ENCODE results near the gene CASK.
A peak's percentile ranks its signal among the peaks of the same experiment; 100 is the strongest.
"Not testable (repeated sequence)": the region's sequence is repeated elsewhere in the genome, so short reads cannot be mapped to it uniquely, and the experiment has no call there.

Gene CASK

DNA sequence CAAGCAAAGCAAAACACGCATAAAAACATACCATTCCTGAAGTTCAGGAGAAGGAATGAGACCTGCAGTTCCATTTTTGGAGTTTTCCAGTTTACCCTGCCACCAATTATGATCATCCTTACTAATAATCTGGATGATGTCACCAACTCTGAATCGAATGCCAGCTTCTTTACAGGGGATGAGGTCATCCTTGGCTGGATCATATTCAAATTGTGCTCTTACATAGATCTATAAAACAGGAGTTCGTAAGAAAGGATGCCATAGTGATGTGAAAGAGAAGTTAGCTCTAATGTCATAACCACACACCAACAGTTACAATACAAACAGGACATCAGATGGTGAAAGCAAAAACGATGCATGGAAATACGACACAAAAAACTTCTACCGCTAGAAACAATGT, 369.7 kb downstream of the CASK start:
- no peak for DNase-seq

DNA sequence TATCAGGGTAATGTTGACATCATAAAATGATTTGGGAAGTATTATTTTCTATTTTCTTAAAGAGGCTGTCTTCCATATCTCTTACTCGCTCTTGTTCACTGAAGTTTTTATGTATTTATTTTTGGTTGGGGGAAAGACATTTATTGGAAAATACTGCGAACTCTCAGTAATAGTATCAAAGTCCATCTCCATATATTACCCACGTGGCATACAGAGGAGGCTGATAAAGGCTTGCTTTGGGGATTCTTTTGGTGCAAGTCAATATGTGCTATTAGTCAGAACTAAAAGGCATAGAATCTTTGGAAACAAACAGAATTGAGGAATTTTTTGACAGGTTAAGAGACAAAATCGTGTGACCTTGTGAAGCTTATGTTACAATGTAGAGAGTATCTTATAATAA, 374.9 kb downstream of the CASK start:
- no peak for DNase-seq

DNA sequence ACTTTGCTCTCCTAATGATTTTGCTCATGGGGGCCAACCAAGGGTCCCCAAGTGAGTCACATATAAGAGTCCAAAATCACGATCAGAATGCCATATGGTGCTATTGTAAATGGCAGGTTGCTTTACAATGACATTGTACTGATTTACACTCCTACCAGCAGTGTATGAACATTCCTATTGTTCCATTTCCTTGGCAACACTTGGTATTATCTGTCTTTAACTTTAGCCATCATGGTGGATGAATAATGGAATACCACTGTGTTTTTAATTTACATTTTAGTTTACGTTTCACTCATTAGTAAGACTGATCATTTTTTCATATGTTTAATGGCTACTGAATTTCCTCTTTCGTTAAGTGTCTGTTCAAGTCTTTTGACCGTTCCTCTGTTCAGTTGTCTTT, 379.7 kb downstream of the CASK start:
- no peak for DNase-seq

DNA sequence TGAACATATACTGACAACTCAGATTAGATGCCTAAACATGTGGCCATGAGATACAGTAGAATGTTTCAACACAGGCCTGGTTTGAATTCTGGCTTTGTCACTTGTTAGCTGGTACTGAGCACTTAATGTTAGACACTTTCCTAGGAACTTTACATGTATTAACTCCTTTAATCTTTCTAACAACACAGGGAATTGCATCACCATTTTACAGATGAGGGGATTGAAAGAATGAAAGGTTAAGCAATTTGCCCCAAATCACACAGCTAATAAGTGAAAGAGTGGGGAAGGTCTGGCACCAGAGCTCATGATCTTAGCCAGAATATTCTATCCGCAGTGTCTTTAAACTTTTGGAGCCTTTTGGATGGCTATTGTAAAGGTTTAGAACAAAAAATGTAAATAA, 380.3 kb downstream of the CASK start:
- no peak for DNase-seq

DNA sequence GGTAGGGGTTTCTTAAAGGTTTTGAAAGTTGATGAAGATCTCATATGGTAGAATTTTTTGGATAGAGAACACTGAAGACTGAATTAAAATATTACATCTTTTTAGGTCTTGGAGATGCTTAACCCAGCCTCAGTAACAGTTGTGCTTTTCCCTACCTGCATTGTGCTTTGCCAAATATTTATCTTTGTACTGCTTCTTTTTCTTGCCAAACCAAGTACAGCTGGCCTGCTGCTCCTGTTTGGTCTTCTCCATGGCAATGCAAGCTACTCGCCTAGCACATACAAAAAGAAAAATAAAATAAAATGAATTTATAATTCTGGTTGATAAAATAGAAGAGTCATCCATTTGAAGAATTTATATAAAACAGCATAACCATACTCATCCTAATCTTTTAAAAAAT, 380.8 kb downstream of the CASK start:
- DNase-seq, result no peak

DNA sequence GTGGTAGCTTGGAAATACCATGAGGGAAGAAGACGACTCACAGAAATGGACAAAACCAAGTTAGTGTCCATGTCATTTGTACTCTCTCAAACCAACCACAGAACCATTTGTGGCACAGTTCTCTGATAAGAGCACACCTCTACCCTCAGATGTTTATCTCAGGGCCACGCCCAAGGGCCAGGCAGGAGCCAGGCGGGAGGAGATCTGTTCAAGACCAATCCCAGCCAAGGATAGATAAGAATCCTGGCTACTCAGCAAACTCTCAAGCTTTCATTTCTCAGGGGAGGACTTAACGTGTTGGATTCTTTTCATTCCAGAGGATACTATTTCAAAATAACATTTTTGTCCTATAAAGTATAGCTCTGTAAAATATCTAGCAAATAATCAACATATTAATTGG, 381.2 kb downstream of the CASK start:
- no peak for DNase-seq

DNA sequence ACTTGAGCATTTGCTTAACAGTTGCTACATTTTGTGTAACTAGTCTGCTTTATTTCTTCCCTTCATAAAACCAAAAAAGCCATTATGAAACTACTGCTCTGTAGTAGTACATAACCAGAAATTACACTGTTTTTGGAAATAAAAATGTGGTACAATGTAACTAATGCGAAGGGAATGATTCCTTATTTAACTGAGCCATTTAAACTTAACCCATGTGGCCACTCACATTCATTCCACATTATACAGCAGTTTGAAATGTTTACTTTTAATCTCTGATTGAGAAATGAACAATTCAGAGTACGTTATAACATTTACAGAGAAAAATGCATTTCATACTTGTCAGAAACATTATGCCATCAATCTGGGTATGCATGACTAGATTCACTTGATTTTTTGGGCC, 382.0 kb downstream of the CASK start:
- DNase-seq, result no peak

DNA sequence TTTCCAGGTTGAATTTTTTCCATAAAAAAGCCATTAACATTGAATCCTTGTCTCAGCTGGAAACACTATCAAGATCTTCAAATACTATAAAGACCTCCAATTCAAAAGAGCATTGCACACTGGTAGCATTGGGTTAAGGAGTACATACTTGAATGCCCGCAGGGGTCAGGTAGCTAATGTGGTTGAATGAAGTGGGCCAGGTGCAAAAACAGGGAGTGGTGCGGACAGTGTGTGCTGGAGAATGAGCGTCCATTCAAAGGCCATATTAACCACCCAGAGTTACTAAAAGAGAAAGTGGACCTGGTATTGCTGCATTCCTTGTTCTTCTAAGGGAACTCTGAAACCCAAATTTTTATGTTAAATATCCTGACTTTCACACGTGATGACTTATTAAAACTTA, 384.6 kb downstream of the CASK start:
- no peak for DNase-seq

DNA sequence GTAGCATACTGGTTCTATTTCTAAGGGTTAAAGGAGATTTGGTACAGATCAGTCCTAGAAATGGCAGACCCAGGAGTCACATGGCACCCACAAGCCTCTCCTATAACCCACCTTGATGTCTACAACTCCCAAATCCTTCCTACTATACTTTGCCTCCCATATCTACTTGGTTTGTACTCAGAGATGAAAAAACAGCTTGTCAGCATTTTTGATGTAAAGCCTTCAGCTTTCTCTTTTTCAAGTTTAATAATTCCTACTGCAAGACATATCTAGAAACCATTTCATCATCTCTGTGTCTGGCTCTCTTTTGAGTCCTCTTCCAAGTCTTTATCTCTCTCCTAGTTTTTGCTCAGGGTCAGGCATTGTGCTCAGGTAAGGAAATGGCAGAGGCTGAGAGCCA, 393.3 kb downstream of the CASK start:
- no peak for DNase-seq

DNA sequence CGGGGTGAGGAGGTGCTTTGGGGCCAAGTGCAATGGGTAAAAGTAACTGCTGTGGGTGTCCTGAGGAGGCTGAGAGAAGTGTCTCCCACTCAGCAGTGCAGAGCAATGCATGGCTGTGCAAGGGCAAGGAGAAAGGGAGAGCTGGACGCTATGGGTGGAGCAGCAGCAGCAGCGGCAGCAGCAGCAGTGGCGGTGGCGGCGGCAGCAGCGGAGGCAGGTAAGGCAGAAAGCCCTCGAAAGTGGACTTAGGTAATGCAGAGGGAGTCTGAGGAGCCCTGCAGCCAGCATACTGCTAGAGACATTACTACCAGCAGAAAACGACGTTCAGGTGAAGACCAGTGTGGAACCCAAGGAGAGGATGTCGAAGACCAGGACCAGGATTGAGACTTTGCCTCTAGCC, 394.1 kb downstream of the CASK start:
- DNase-seq, result no peak

DNA sequence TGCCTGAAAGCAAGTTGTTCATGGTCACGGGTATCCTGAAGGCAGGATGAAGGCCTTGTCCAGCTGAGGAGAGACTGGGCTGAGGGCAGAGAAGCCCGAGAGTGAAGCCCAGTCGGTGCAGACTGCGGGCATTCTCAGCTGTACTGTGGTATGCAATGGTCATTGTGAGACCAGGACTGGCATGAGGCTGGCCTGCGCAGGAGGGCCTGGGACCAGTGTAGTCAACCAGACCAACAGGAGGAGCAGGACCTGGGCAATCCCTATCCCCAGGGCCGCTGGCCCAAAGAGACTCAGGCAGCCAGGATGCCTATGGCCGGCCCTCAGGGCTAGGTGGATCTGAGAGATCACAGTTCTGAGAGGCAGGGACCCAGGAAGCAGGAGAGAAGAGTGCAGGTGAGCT, 394.6 kb downstream of the CASK start:
- DNase-seq, result no peak

DNA sequence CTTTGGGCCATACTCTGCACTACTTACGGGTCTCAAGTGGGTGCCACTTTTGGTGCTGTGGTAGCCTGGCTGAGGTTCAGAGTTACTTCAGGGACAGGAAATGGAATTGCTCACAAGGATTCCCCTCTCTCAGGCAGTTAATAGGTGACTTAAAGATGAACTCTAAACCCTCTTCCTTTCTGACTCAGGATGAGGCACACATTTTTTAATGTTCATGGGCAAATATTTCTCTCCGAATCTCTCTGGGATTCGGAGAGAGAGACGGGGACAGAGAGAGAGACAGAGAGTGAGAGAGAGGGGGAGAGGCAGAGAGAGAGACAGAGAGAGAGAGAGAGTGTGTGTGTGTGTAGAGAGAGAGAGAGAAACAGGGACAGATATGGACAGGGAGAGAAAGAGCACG, 396.4 kb downstream of the CASK start:
- DNase-seq, result no peak

DNA sequence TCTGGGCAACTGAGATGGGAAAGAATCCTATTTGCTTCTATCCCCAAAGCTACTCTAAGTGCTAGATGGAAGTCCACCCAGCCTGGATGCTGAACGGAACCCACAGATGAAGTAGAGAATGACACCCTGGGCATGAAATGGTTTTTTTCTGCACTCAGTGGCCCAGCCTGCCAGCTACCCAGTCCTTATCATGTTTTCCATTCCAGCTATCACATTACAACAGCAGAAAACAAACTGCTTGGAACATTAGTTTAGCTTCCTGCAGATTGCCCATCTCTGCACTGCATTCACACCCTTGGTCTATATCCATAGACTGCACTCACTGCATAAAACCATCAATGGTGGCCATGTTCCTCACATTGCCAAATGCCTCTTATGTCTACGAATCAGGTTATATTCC, 397.1 kb downstream of the CASK start:
- no peak for DNase-seq

DNA sequence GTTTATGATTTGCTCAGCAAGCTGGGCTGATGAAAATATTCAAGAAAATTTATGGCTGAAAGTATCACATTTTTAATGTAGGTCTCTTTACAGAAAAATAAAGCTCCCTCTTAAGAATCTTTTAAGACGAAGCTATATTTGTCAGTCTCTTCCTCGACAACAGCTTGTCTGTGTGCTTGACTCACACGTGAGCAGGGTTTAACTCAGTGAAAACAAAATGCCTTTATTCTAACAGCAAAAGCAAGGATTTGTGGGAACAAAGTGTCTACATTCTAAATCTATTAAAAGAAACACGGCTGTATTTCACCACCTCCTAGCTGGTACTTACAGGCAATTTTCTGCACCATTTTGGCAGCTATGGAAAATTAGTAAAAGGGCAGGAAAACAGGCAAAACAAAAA, 400.7 kb downstream of the CASK start:
- no peak for DNase-seq

DNA sequence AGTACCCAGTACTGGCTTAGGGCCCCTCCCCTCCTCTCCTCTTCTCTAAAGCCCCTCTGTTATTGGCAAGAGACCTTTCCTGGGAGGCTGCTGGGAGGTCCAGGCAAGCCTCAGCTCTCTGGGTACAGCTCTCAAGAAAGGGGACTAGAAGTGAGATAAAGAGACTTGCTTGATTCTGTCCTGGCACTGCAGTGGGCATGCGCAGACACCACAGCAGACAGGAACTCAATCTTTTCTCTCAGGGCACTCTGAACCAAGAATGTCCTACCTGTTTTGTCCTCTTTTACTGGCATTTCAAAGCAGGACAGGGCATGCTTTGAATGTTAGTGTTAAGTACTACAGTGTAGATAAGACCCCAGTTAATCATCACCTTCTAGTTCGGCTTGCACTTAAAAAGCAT, 401.3 kb downstream of the CASK start:
- DNase-seq, result no peak

DNA sequence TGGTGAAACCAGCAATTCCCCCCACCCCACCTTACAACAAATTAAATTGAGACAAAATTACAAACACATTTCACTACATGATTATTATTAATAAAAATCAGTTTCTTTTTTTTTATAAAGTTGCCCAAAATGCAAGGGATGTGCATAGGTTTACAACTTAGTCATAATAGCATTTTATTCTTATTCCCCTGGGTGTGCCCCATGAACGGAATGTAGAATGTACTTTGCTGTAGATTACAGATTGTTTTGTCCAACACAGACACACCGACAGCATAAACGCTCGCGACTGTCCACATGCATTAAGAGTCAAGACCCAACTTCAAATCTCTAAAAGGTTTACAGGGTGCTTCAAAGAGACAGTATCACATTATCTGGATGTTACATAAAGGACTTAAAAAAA, 403.9 kb downstream of the CASK start:
- DNase-seq, result no peak

DNA sequence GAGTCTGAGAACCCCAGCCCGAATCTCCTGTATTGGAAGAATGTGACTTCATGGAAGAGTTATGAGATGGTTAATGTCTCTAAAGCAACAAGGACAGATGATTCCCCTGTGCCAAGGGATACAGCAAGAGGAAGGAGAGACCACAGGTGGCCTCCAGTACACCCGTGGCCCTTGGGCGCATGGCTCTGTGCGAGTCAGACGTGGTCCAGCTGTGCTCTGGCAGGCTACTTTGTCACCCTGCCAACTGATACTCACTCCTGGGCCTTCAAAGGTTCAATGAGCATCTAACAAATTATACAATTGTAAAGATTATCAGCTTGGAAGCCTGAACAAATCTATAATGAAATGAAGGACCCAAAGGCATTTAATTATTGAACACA, 404.5 kb downstream of the CASK start:
- no peak for DNase-seq

DNA sequence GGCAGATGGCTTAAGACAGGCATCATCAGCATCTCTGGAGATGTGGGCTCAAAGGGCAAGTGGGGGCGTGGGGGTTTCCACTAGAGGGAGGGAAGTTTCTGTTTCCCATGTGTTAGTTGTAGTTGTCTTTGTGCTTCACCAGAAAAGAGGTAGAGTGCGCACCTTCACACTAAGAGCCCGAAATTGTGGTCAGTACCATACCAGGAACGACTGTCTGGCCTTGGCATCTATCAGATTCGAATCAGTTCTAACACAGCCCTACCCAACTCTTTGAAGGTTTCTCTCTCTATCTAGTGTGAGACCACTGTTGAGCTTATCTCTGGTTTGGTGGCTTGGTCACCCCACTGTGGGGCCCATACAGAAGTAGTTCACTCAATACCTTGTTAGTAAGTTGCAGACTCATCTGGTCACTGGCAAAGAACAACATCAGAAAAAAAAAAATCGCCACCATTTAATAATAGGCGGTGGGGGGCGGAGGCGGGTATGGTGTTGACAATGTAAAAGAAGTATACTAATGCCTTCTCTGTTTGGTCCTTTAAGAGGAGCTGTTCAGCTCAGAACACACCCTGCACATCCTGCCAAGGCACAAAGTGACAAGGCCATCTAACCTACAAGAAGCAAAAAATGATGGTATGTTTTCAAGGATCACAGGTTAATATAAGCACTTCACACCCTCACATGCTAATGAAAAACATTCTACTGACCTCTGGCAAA, 405.1 kb downstream of the CASK start:
- peak; percentile 60 for DNase-seq

DNA sequence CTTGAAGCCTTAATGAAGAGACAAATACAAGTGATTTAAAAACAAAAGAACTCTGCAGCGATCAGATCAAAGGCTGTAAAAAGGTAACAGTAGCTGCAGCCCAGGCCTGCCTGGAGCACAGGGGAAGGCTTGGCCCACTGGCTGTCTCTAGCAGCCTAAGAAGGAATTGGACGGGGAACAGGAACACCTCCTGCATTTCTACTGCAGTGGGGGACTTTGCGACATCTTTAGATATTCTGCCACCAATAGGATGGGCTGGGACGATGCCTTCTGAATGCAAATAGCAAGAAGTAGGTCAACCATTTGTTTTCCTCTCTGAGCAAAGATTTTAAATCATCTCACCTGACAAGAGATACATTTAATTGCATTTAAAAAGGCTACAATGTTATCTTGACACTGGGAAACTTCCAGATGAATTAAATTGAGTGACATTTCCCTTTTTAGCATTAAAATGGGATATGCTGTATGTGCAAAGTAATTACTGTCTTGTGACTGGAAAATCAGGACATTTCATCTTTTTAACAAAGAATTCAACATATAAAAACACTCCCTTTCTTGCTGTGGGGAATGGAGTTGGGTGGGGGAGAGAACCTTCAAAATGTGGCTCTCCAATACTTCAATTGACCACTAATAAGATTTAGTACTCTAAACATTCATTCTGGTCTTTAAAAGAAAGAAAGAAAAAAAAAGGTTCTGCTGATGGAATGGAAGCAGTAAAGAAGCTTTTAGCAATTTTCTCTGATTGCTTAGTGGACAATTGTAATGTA, 406.2 kb downstream of the CASK start:
- DNase-seq, result no peak

DNA sequence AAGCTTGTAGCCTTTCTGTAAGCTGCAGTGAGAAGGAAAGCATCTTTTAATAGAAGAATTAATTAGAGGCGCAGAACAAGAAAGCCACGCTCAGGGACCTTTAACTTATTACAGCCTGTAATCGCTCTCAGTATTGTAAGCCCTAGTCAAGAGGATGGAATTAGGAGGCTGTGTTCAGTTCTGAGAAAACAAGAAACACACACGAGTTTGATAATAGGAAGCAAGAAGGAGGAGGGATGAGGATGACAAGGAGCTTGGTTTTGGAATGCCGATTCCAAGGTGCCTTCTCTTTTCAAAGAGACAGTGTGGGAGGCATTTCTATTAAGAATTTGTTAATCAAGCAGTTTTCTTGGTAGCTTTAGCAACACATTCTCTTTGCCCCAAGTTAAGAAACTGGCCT, 406.9 kb downstream of the CASK start:
- no peak for DNase-seq

DNA sequence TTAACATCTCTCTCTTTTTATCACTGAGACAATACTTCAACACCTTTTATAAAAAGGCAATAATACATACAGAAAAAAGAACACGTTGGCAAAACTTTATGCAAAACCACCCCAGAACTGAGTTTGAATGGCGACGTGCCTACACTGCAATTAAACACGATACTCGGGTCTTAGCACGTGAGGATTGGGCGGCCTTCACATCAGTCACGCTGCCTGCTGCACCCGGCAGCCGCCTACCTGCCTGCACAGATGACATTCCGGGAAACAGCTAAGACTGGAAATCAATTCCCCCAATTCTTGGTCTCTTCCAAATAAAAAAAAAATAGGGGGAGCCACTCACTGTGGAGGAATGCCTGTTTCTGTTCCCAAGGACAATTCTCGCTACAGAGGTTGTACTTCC, 408.0 kb downstream of the CASK start:
- no peak for DNase-seq

DNA sequence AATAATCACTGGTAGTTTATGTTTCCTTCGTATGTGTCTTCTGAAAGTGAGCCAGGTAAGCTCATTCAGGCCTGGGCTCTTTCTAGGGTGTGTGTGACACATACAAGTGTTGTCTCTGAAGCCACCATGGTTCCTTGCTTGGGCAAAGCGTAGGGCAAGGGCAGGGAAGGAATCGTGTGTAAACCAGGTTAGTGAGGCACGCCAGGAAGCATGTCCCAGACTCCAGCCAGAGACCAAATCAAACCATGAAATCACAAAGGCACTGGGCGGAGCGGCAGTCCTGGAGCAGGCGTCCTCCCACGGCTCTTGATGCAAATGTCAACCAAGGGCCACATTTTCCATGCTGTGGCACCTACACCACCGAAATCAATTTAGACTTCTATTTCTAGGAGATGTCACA, 409.2 kb downstream of the CASK start:
- no peak for DNase-seq

DNA sequence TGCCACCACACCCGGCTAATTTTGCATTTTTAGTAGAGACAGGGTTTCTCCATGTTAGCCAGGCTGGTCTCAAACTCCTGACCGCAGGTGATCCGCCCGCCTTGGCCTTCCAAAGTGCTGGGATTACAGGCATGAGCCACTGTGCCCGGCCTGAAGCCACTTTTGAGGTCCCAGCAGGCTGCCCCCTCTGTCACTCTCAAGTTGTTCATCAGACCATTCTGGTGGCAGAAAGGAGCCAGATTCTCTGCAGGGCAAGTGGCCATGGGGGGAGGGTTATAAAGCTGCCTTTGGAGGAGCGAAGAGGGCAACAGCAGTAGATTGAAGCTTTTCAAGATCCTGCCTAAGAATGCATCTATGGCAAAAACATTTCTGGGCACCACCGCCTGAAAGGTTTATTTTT, 410.5 kb downstream of the CASK start:
- not testable (repeated sequence) for DNase-seq

DNA sequence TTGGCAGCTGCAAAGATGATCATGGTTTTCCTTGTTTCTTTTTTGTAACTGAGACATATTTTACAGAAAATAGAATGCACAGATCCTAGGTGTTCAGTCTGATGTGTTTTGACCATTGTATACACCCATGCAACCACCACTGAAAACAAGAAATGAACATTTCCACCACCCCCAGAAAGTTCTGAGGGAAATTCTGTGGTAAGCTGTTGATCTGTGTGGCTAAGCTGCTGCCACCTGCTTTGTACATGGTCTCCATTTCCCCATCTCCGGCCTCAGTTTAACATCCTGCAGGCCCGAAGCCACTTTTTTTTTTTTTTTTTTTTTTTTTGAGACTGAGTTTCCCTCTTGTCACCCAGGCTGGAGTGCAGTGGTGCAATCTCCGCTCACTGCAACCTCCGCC, 411.0 kb downstream of the CASK start:
- peak; percentile 6 for DNase-seq

DNA sequence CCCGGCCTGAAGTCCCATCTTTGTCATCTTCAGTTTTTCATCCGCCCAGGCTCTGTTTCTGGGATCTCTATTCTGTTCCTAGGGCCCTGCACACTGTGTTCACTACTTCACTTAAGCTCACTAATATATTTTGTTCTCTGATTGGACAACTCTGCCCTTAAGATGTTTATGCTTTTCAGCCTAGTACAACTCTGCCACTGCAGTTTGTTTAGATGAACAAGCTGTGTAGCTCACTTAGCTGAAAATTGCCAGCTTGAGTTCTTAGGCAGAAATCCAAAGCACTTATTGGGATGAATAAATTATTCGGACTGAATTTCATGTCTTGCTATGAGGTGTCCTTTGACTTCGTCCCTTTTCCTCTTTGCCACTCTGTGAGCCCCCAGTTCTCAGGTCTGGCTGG, 415.4 kb downstream of the CASK start:
- DNase-seq, result no peak
